Measurements from ENCODE around the gene MC1R.
"Not testable (repeated sequence)": the region's sequence is repeated elsewhere in the genome, so short reads cannot be mapped to it uniquely, and the experiment has no call there.

MC1R gene

GRCh38 chr16:89934611-89935553, 16.2 kb downstream of the MC1R start:
- DNase-seq (ENCODE audit: low spot score): no peak

GRCh38 chr16:89935620-89936019, 17.0 kb downstream of the MC1R start:
- DNase-seq (ENCODE audit: low spot score): not testable (repeated sequence)

- DNase-seq (ENCODE audit: low spot score): no peak
Observed at GRCh38 chr16:89936034-89936433, 17.4 kb downstream of the MC1R start.

GRCh38 chr16:89936508-89936907, 17.8 kb downstream of the MC1R start:
- DNase-seq (ENCODE audit: low spot score): no peak

- no peak for DNase-seq (ENCODE audit: low spot score)
Observed at GRCh38 chr16:89936981-89937380, 18.3 kb downstream of the MC1R start.

- DNase-seq (ENCODE audit: low spot score): no peak
Observed at GRCh38 chr16:89938175-89938885, 19.7 kb downstream of the MC1R start.

GRCh38 chr16:89944773-89945172, 26.1 kb downstream of the MC1R start:
- no peak for DNase-seq (ENCODE audit: low spot score)

GRCh38 chr16:89945654-89946053, 27.0 kb downstream of the MC1R start:
- DNase-seq (ENCODE audit: low spot score): no peak

- DNase-seq (ENCODE audit: low spot score): no peak
Observed at GRCh38 chr16:89946515-89946914, 27.9 kb downstream of the MC1R start.

- DNase-seq (ENCODE audit: low spot score): no peak
Observed at GRCh38 chr16:89949121-89949742, 30.6 kb downstream of the MC1R start.

- DNase-seq (ENCODE audit: low spot score): no peak
Observed at GRCh38 chr16:89949756-89950155, 31.1 kb downstream of the MC1R start.

- DNase-seq (ENCODE audit: low spot score): no peak
Observed at GRCh38 chr16:89951509-89951908, 32.8 kb downstream of the MC1R start.

- DNase-seq (ENCODE audit: low spot score): no peak
Observed at GRCh38 chr16:89952049-89952448, 33.4 kb downstream of the MC1R start.

GRCh38 chr16:89952551-89952950, 33.9 kb downstream of the MC1R start:
- no peak for DNase-seq (ENCODE audit: low spot score)

GRCh38 chr16:89953671-89954406, 35.2 kb downstream of the MC1R start:
- DNase-seq (ENCODE audit: low spot score): no peak

- DNase-seq (ENCODE audit: low spot score): no peak
Observed at GRCh38 chr16:89954462-89954861, 35.8 kb downstream of the MC1R start.

GRCh38 chr16:89955001-89955685, 36.5 kb downstream of the MC1R start:
- DNase-seq (ENCODE audit: low spot score): no peak

- DNase-seq (ENCODE audit: low spot score): no peak
Observed at GRCh38 chr16:89956505-89957215, 38.0 kb downstream of the MC1R start.

- DNase-seq (ENCODE audit: low spot score): no peak
Observed at GRCh38 chr16:89957216-89957785, 38.6 kb downstream of the MC1R start.

- DNase-seq (ENCODE audit: low spot score): no peak
Observed at GRCh38 chr16:89958068-89958467, 39.4 kb downstream of the MC1R start.
